ENCODE results near the gene PRKCD.

Gene PRKCD

DNA sequence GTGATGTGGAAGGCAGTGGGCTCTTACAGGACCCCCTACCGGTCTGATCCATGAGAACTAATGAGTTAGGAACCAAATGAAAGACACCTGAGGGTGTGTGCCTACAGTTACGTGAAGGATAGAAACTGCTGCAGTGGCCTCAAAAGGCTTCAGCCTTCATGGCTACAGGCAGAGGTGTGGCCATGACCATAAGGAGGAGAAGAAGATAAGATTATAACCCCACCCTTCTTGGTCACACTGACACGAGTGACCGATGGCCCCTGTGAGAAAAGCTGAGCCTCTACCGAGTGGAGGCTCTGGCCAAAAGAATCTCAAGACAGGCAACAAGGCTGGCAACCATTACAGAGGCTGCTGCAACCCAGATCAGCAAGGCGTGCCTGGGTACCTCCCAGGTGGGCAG lies 37.1 kb upstream of the PRKCD start:
- TF ChIP-seq POLR2A (IDR thresholded peaks at IDR 0.05; ENCODE audit: extremely low read depth, insufficient read length) (no peak), MYC (IDR thresholded peaks at IDR 0.05; ENCODE audit: low read depth, low read length) (no peak)
- TF ChIP-seq, protein P1, sequence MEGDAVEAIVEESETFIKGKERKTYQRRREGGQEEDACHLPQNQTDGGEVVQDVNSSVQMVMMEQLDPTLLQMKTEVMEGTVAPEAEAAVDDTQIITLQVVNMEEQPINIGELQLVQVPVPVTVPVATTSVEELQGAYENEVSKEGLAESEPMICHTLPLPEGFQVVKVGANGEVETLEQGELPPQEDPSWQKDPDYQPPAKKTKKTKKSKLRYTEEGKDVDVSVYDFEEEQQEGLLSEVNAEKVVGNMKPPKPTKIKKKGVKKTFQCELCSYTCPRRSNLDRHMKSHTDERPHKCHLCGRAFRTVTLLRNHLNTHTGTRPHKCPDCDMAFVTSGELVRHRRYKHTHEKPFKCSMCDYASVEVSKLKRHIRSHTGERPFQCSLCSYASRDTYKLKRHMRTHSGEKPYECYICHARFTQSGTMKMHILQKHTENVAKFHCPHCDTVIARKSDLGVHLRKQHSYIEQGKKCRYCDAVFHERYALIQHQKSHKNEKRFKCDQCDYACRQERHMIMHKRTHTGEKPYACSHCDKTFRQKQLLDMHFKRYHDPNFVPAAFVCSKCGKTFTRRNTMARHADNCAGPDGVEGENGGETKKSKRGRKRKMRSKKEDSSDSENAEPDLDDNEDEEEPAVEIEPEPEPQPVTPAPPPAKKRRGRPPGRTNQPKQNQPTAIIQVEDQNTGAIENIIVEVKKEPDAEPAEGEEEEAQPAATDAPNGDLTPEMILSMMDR (IDR thresholded peaks at IDR 0.05; ENCODE audit: low read depth, low read length) = no peak
- TF ChIP-seq, protein P2, sequence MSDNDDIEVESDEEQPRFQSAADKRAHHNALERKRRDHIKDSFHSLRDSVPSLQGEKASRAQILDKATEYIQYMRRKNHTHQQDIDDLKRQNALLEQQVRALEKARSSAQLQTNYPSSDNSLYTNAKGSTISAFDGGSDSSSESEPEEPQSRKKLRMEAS (IDR thresholded peaks at IDR 0.05; ENCODE audit: low read depth, low read length) = no peak
- no peak overlapping the region for H3K4me3 ChIP-seq (ENCODE audit: low read depth, low read length)
- no peak for DNase-seq (ENCODE audit: low read depth)

DNA sequence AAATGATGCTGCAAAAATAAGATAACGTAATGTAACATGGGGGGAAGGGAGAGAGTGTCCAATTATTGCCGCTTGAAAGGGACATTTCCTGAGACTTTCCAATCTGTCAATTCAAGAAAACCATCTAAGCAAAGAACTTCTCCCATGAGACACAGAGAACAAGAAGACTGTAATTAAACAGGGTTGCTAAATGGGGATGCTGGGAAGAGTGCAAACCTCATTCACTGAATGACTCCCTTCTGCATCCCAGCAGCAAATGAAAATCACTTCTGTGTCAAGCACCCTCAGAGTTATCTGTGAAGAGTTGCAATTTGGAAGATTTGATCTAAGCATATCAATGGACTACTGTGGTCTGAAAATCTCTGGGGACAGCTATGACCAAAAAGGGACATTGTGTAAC lies 34.4 kb upstream of the PRKCD start:
- H3K4me3 ChIP-seq (ENCODE audit: low read depth, low read length) = no peak overlapping the region
- DNase-seq (ENCODE audit: low read depth) = peak; percentile 26
- TF ChIP-seq, protein P1 (IDR thresholded peaks at IDR 0.05; ENCODE audit: low read depth, low read length) = no peak
- TF ChIP-seq POLR2A (IDR thresholded peaks at IDR 0.05; ENCODE audit: extremely low read depth, insufficient read length) = no peak
- TF ChIP-seq MYC (IDR thresholded peaks at IDR 0.05; ENCODE audit: low read depth, low read length) = no peak
- TF ChIP-seq, protein P2 (IDR thresholded peaks at IDR 0.05; ENCODE audit: low read depth, low read length) = no peak

DNA sequence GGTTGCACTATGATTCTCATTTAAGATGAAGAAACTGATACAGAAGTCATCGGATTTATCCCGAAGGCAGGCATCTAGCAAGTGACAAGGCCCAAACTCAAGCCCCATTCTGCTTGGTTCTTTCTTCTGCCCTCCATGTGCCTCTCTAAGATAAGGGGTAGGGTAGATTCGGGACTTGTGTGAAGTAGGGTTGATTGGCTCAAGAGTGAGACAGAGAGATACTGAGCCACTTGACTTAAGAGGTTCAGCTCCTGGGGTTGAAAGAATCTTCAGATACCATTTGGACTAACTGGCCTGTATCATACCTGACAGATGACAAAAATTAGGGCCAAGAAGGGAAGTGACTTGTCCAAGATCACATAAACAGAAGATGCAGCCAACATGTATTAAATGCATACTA lies 31.7 kb upstream of the PRKCD start:
- DNase-seq (ENCODE audit: low read depth) = peak; percentile 12
- TF ChIP-seq, protein P2 (IDR thresholded peaks at IDR 0.05; ENCODE audit: low read depth, low read length) = no peak
- TF ChIP-seq MYC (IDR thresholded peaks at IDR 0.05; ENCODE audit: low read depth, low read length) = no peak
- TF ChIP-seq, protein P1 (IDR thresholded peaks at IDR 0.05; ENCODE audit: low read depth, low read length) = no peak
- no peak for TF ChIP-seq POLR2A (IDR thresholded peaks at IDR 0.05; ENCODE audit: extremely low read depth, insufficient read length)
- H3K4me3 ChIP-seq (ENCODE audit: low read depth, low read length) = peak overlapping the region; percentile 100

DNA sequence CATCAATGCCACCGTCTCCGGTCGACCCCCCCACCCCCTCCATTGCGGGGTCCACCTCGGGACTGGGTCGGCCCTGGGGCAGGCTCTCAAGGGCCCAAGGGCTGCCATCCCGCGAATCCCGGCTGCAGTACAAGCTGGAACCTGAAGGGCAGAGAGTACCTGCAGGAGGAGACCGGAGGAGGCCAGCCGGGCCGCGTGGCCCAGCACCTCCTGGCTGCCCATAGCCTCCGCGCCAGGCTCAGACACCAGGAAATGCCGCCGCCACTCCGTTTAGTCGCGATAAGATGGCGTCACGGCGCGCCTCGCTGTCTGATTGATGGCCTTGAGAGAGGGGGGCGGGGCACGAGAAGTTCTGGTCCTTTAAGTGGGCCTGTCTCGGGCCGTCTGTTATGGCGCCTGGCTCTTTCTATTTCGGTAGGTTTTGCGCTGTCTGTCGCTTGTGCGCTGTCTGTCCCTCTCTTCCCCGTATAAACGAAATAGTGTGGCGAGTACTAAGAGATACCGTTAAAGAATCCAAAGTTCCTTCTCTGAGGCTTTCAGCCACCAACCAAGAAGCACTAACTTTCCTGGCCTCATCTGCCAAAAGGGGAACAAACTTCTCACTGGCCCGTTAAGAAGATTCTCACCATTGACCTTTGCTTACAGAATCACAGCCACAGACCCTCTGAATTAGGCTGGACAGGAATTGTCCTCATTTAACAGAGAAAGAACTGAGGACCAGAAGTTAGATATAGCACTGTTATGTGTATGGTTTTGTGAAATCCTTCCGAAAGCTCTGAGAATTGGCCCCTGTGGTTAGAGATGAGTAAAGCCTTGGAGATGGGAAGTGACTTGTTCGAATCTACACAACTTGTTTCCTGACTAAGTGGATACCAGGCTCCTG lies 30.6 kb upstream of the PRKCD start, which contains the start of gene RFT1:
Gene RFT1 (minus strand): TSS at position 257 of the 883 bp plus-strand sequence. CDS start 35 bp downstream, at position 222.
- TF ChIP-seq, protein P2 (IDR thresholded peaks at IDR 0.05; ENCODE audit: low read depth, low read length) = peak; percentile 84
- TF ChIP-seq MYC (IDR thresholded peaks at IDR 0.05; ENCODE audit: low read depth, low read length) = peak; percentile 87
- TF ChIP-seq POLR2A (IDR thresholded peaks at IDR 0.05; ENCODE audit: extremely low read depth, insufficient read length) = peak; percentile 80
- TF ChIP-seq, protein P1 (IDR thresholded peaks at IDR 0.05; ENCODE audit: low read depth, low read length) = no peak
- peak within 1 kb of the TSS; percentile 100 for H3K4me3 ChIP-seq (ENCODE audit: low read depth, low read length)
- peak; percentile 96 for DNase-seq (ENCODE audit: low read depth)

DNA sequence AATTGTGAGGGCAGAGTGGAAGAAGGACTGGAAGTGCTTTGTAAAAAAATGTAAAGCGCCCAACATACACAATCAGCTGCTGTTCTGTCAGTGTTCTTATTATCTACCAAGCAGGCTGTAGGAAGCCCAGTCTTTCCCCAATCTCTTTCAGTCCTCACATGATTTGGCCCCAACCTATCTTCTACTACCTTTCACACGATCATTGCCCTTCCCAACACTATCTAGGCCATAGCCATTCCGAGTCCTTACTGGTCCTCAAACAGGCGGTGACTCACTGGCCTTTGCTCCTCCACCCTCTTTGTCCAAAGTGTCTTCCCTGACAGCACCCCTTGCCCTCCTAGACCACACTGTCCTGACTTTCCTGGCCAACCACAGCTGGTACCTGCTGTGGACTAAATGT lies 29.9 kb upstream of the PRKCD start:
- no peak for DNase-seq (ENCODE audit: low read depth)
- TF ChIP-seq MYC (IDR thresholded peaks at IDR 0.05; ENCODE audit: low read depth, low read length) (no peak), POLR2A (IDR thresholded peaks at IDR 0.05; ENCODE audit: extremely low read depth, insufficient read length) (no peak)
- TF ChIP-seq, protein P2 (IDR thresholded peaks at IDR 0.05; ENCODE audit: low read depth, low read length) = no peak
- TF ChIP-seq, protein P1 (IDR thresholded peaks at IDR 0.05; ENCODE audit: low read depth, low read length) = no peak
- H3K4me3 ChIP-seq (ENCODE audit: low read depth, low read length) = peak overlapping the region; percentile 100

All from NB4 (cell line).